ENCODE data around the gene SASH3. TPM values are rescaled to one million over a fixed set of nuclear protein-coding genes. Genes with fewer than 3 reads are reported as not detected.

Gene SASH3
- total RNA-seq, 1 donor from 2014 or later, result not detected

DNA sequence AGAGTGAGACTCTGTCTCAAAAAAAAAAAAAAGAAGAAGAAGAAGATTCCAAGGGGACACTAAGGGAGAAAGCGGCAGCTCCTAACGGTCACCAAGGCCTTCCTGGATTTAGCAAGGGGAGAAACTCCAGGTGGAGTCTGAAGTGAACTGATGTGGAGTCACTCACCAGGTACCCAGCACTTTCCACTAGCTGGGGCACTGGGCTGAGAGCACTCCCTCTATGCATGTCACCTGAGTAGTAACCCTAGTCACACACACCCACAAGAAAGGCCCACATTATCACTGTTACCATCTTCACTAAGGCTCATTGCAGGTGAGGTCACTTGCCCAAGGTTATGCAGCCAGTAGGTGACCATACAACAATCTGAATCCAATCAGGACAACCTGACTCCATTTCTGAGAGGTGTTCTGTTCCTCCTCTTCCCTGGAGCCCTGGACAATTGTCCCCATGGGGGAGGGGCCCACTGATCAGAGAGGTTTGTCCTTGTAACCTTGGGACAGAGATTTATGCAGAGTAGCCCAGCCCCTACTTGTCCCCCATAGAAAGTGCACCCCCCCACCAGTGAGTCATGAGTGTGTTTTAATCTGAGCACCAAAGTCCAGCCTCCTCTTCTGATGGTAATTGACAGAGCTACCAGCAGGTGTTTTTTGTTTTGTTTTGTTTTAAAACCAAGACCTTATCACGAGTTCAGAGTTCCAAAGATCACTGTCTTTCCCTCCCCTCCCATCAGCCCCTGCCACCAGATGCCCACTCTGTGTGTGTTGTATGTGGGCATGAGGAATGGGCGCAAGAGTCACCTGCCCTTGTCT is 5.9 kb upstream of the SASH3 start:
- no peak for DNase-seq (ENCODE audit: extremely low spot score, unreplicated experiment)
- H3K4me3 Mint-ChIP-seq, result no peak overlapping the region
- H3K36me3 Mint-ChIP-seq, result no peaks in the 10 kb centered on the region
- H3K27ac Mint-ChIP-seq, result no peak overlapping the region
- H3K9me3 Mint-ChIP-seq, result no peaks in the 10 kb centered on the region
- H3K4me1 Mint-ChIP-seq (ENCODE audit: unreplicated experiment), result no peaks in the 10 kb centered on the region
- TF ChIP-seq, protein P1, sequence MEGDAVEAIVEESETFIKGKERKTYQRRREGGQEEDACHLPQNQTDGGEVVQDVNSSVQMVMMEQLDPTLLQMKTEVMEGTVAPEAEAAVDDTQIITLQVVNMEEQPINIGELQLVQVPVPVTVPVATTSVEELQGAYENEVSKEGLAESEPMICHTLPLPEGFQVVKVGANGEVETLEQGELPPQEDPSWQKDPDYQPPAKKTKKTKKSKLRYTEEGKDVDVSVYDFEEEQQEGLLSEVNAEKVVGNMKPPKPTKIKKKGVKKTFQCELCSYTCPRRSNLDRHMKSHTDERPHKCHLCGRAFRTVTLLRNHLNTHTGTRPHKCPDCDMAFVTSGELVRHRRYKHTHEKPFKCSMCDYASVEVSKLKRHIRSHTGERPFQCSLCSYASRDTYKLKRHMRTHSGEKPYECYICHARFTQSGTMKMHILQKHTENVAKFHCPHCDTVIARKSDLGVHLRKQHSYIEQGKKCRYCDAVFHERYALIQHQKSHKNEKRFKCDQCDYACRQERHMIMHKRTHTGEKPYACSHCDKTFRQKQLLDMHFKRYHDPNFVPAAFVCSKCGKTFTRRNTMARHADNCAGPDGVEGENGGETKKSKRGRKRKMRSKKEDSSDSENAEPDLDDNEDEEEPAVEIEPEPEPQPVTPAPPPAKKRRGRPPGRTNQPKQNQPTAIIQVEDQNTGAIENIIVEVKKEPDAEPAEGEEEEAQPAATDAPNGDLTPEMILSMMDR (conservative IDR thresholded peaks at IDR 0.05), result no peak
- no peaks in the 10 kb centered on the region for H3K27me3 Mint-ChIP-seq

GRCh38 chrX:129777218-129778030 is 2.3 kb upstream of the SASH3 start:
- Mint-ChIP-seq H3K27me3 (peaks cover 3% of the 10 kb centered on the region), H3K36me3 (no peaks in the 10 kb centered on the region), H3K9me3 (no peaks in the 10 kb centered on the region), H3K27ac (no peak overlapping the region), H3K4me1 (ENCODE audit: unreplicated experiment) (no peaks in the 10 kb centered on the region), H3K4me3 (no peak overlapping the region)
- TF ChIP-seq, protein P1 (conservative IDR thresholded peaks at IDR 0.05), result no peak
- DNase-seq (ENCODE audit: extremely low spot score, unreplicated experiment), result no peak

DNA sequence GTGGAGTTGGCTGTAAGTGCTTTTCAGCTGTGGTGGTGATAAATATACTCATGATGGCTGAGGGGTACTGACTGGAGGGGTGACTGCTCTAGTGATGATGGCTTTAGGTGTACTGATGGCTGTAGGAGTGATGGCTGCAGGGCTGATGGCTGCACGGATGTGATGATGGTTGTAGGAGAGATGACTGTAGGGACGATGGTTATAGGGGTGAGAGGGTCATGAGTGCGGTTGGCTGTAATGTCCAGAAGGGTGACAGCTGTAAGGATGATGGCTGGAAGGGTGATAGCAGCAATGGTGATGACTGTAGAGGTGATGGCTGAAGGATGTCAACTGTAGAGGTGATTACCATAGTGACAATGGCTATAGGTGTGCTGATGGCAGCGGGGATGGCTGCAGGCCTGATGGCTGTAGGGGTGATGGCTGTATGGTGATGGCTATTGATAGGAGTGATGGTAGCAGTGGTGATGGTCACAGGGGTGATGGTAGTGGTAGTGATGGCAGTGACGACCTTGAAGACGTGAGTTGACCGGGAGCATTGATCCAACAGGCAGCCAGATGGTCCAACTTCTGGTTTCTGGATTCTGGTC is 570 bp upstream of the SASH3 start:
- no peak overlapping the region for H3K27ac Mint-ChIP-seq
- H3K4me3 Mint-ChIP-seq, result no peak overlapping the region
- DNase-seq (ENCODE audit: extremely low spot score, unreplicated experiment), result no peak
- H3K4me1 Mint-ChIP-seq (ENCODE audit: unreplicated experiment), result no peaks in the 10 kb centered on the region
- TF ChIP-seq, protein P1 (conservative IDR thresholded peaks at IDR 0.05), result no peak
- H3K36me3 Mint-ChIP-seq, result no peaks in the 10 kb centered on the region
- peaks cover 3% of the 10 kb centered on the region for H3K27me3 Mint-ChIP-seq
- H3K9me3 Mint-ChIP-seq, result no peaks in the 10 kb centered on the region

DNA sequence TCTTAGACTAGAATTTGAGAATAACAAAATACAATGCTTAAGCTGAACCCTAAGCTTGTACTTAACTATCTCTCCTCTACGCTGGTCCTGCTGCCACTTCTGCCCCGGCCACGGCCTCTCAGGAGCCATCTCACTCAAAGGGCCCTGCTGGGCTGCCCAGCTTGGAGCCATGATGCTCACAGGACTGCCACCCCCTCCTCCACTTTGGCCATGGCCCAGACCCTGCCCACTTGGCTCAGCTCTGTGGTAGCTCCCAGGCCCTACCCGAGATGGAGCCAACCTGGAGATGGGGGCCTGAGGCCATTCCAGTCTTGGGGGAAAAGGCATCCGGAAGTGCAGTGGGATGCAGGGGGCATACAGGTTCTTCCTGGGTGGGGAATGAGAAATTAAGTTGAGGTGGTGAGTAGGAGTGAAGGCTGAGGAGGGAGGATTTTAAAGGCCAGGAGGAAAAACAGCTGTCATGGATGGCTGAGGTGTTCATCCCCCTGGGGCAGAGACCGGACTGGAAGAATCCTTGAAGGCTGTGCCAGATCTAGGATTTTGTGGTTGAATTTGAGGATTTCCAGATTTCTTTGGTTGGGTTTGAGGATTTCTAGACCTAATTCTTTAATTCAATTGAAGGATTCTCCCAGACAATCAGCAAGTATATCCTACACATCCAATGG is 824 bp downstream of the SASH3 start:
- Mint-ChIP-seq H3K27ac (no peak overlapping the region), H3K36me3 (no peaks in the 10 kb centered on the region), H3K9me3 (no peaks in the 10 kb centered on the region), H3K4me3 (no peak overlapping the region), H3K4me1 (ENCODE audit: unreplicated experiment) (no peaks in the 10 kb centered on the region), H3K27me3 (peaks cover 3% of the 10 kb centered on the region)
- DNase-seq (ENCODE audit: extremely low spot score, unreplicated experiment), result no peak
- TF ChIP-seq, protein P1 (conservative IDR thresholded peaks at IDR 0.05), result no peak

GRCh38 chrX:129781134-129781672 is 1.5 kb downstream of the SASH3 start:
- Mint-ChIP-seq H3K4me3 (no peak overlapping the region), H3K27ac (no peak overlapping the region), H3K4me1 (ENCODE audit: unreplicated experiment) (no peaks in the 10 kb centered on the region), H3K36me3 (no peaks in the 10 kb centered on the region), H3K27me3 (peaks cover 3% of the 10 kb centered on the region), H3K9me3 (no peaks in the 10 kb centered on the region)
- no peak for DNase-seq (ENCODE audit: extremely low spot score, unreplicated experiment)
- TF ChIP-seq, protein P1 (conservative IDR thresholded peaks at IDR 0.05), result no peak

All from type B pancreatic cell (in vitro differentiated cells).